ENCODE data around the gene MMD.
"Not testable (repeated sequence)": the region's sequence is repeated elsewhere in the genome, so short reads cannot be mapped to it uniquely, and the experiment has no call there.

Gene MMD

GRCh38 chr17:55395803-55396505 lies 25.7 kb downstream of the MMD start:
- DNase-seq (ENCODE audit: low read depth in 2 of 2), result no peak

- DNase-seq (ENCODE audit: low read depth in 2 of 2), result no peak
Measured at GRCh38 chr17:55394357-55395021, 27.1 kb downstream of the MMD start.

DNA sequence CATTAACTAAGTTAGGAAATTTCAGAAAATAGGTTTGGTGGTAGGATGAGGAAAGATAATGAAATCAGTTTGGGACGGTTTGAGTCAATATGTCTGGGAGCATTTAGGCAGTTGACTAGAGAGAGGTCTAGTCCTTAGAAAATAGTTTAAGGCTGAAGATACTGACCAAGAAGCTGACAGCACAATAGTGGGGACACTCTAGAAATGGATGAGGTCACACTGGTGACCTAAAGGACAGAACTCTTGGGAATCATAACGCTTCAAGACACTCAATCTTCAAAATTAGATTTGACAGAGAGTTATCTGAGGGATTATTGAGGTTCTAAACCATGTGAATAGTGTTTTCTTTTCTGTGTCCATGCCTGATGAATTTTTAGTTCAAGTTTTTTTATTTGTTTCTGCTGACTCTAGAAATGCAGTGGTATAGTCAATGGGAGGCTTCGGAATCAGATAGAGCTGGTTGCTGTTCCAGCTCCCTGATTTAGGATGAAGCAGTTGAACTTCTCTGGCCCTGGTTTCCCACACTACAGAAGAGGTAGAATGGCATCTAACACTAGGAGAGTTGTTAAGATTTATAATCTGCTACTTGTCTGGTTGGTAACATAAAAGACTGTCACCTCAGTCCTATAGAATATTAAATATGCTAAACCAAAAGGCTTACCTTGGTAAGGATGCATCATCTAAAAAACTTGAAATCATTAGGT lies 29.7 kb downstream of the MMD start:
- no peak for DNase-seq (ENCODE audit: low read depth in 2 of 2)

DNA sequence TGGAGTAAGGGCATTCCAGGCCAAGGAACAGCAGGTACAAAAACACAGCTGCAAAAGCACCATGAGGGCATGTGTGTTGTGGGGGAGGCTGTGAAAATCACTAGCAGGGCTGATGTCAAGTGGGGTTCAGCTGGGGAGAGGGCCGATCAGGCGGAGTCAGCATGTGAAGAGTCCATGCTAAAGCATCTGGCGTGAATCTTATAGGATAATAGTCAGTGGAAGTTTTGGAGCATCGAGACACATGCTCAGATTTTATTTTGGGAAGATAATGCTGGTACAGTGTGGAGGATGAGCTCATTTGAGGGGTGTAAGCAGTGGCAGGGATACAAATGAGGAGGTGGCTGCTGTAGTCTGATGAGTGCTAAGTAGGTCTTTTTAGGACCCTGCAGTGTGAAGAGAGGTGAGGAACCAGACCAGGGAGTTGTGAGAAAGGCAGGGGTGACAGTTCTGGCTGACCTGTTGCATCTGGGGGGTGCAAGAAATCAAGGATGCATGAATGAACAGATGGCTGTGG lies 30.3 kb downstream of the MMD start:
- no peak for DNase-seq (ENCODE audit: low read depth in 2 of 2)

- DNase-seq (ENCODE audit: low read depth in 2 of 2), result no peak
Measured at GRCh38 chr17:55390364-55390977, 31.2 kb downstream of the MMD start.

DNA sequence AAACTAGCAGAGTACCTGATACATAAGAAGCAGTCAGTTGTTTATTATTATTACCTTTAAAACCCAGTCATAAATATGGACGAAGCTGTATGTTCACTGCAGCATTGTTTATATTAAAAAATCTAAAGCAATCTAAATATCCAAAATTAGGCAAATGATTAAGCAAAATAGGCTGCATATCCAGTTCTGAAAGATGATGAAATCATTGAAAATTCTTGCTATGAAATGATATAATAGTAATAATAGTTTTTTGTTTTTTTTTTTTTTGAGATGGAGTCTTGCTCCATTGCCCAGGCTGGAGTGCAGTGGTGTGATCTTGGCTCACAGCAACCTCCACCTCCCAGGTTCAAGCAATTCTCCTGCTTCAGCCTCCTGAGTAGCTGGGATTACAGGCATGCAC lies 31.9 kb downstream of the MMD start:
- not testable (repeated sequence) for DNase-seq (ENCODE audit: low read depth in 2 of 2)

- DNase-seq (ENCODE audit: low read depth in 2 of 2), result no peak
Measured at GRCh38 chr17:55388842-55389241, 32.8 kb downstream of the MMD start.

GRCh38 chr17:55386796-55387332 lies 34.8 kb downstream of the MMD start:
- no peak for DNase-seq (ENCODE audit: low read depth in 2 of 2)

GRCh38 chr17:55384643-55385232 lies 36.9 kb downstream of the MMD start:
- DNase-seq (ENCODE audit: low read depth in 2 of 2), result no peak

GRCh38 chr17:55383771-55384642 lies 37.6 kb downstream of the MMD start:
- DNase-seq (ENCODE audit: low read depth in 2 of 2), result no peak

- no peak for DNase-seq (ENCODE audit: low read depth in 2 of 2)
Measured at GRCh38 chr17:55381017-55381770, 40.4 kb downstream of the MMD start.

- DNase-seq (ENCODE audit: low read depth in 2 of 2), result no peak
Measured at GRCh38 chr17:55377671-55378275, 43.9 kb downstream of the MMD start.

- no peak for DNase-seq (ENCODE audit: low read depth in 2 of 2)
Measured at GRCh38 chr17:55368706-55369105, 52.9 kb downstream of the MMD start.

DNA sequence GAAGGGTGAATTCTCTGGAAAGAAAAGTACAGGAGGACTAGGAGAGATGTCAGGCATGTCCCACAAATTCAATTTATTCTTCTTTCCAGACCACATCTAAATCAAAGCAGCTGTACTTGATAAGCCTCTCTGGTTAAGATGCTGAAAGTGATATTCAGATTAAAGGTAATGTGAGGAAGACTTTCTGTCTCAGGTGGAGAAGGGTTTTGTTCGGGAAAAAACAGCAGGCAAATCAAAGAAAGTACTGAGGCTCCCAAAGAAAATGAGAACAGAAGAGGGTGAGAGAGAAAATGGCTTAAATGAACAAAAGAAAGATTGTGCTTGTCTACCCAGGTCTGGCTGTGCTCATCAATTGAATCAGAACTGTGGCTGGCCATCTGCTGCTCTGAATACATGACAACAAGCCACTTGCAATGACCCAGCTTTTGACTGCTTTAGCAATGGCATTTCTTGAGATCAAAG lies 55.6 kb downstream of the MMD start:
- no peak for DNase-seq (ENCODE audit: low read depth in 2 of 2)

DNA sequence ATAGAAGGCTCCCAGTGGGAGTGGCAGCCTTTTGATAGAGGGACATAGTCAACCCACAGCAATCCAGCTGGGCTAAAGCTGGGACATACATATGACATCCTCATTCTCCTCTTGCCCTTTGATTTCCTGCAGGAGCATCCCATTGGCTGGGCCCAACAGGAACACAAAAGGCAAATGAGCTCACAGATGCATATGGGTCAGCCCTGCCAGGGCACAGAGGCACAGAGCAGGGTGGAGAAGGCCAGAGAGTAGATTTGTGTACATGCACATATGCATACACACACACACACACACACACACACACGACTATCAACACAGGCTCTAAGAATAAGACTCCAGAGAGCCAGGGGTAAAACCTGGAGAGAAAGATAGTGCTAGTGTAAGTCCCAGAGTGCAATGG lies 58.6 kb downstream of the MMD start:
- DNase-seq (ENCODE audit: low read depth in 2 of 2), result no peak

GRCh38 chr17:55360971-55361370 lies 60.7 kb downstream of the MMD start:
- DNase-seq (ENCODE audit: low read depth in 2 of 2), result no peak

GRCh38 chr17:55356434-55357328 lies 65.0 kb downstream of the MMD start:
- peak; percentile 44 to 52 for DNase-seq (ENCODE audit: low read depth in 2 of 2)

- DNase-seq (ENCODE audit: low read depth in 2 of 2), result no peak
Measured at GRCh38 chr17:55354941-55355340, 66.7 kb downstream of the MMD start.
